Activated B cell treated with CpG ODN at 0.5 μM for 24 hours (primary cell): ENCODE measurements around the gene POLD1. TPM values are rescaled to one million over a fixed set of nuclear protein-coding genes. Genes with fewer than 3 reads are reported as not detected.

Experiments used
- ATAC-seq: fragments of 200-7000 bp; cut with Tn5 transposase; one replicate; pipeline ENCODE4 v1.10.0; 2021; ENCODE audit warnings: low read depth, mild to moderate bottlenecking, moderate library complexity
- CTCF ChIA-PET: fragments of 350-600 bp; sonication (Branson Sonifier 250); formaldehyde crosslinking; loops from one replicate; lab custom pipeline; 2021; ENCODE audit warnings: antibody characterized with exemption; lab: Charles Lee
- POLR2A ChIA-PET: fragments of 350-600 bp; sonication (Branson Sonifier 250); formaldehyde crosslinking; loops from one replicate; lab custom pipeline; 2021; ENCODE audit warnings: antibody characterized with exemption; lab: Charles Lee
- DNase-seq: peaks from one replicate; pipeline ENCODE4 v3.0.0; 2022
- H3K27ac Mint-ChIP-seq: one replicate; pipeline ENCODE4 v1.8.0; 2020; ENCODE audit warnings: mixed read lengths
- H3K27me3 Mint-ChIP-seq: one replicate; pipeline ENCODE4 v1.8.0; 2021; ENCODE audit warnings: mixed read lengths
- H3K36me3 Mint-ChIP-seq: one replicate; pipeline ENCODE4 v1.8.0; 2021; ENCODE audit warnings: low read depth, mixed read lengths
- H3K4me1 Mint-ChIP-seq: one replicate; pipeline ENCODE4 v1.8.0; 2021; ENCODE audit warnings: mixed read lengths
- H3K4me3 Mint-ChIP-seq: one replicate; pipeline ENCODE4 v1.8.0; 2020; ENCODE audit warnings: mild to moderate bottlenecking, mixed read lengths
- H3K9me3 Mint-ChIP-seq: one replicate; pipeline ENCODE4 v1.8.0; 2020; ENCODE audit warnings: mixed read lengths
- intact Hi-C: fragments of 100-400 bp; cut with micrococcal nuclease; formaldehyde crosslinking; loops from one replicate; pipeline ENCODE4 v1.15.1; 2024
- total RNA-seq: library from RNA; stranded (reverse); gene quantifications from 2 replicates; pipeline ENCODE4 v1.2.3, GENCODE V29; 2022
- TF ChIP-seq, protein P1 (sequence below): fragments of 200-600 bp; IDR thresholded peaks from one replicate; pipeline ENCODE4 v1.8.0; 2022; ENCODE audit warnings: antibody characterized with exemption, mild to moderate bottlenecking

The POLD1 gene
- total RNA-seq, 1 donor from 2014 or later, result 65.5 TPM

- Mint-ChIP-seq H3K9me3 (no peaks in the 10 kb centered on the region), H3K27ac (peak overlapping the region; percentile 98), H3K36me3 (no peaks in the 10 kb centered on the region), H3K4me3 (peak overlapping the region; percentile 91), H3K27me3 (no peaks in the 10 kb centered on the region), H3K4me1 (peaks cover 50% of the 10 kb centered on the region)
- ChIA-PET POLR2A (interaction anchor here (0.6 to 3.5 kb wide), 28 partner anchors 9 to 448 kb away, joined by 3 to 84 read pairs (median 8); partner anchors contain the start of genes JOSD2, KCNC3, MYBPC2 and NR1H2), CTCF (interaction anchor here (0.9 to 3.0 kb wide), 17 partner anchors 10 to 427 kb away, joined by 3 to 33 read pairs (median 8); partner anchors contain the start of genes KCNC3 and SPIB)
- no peak for ATAC-seq
- TF ChIP-seq, protein P1, sequence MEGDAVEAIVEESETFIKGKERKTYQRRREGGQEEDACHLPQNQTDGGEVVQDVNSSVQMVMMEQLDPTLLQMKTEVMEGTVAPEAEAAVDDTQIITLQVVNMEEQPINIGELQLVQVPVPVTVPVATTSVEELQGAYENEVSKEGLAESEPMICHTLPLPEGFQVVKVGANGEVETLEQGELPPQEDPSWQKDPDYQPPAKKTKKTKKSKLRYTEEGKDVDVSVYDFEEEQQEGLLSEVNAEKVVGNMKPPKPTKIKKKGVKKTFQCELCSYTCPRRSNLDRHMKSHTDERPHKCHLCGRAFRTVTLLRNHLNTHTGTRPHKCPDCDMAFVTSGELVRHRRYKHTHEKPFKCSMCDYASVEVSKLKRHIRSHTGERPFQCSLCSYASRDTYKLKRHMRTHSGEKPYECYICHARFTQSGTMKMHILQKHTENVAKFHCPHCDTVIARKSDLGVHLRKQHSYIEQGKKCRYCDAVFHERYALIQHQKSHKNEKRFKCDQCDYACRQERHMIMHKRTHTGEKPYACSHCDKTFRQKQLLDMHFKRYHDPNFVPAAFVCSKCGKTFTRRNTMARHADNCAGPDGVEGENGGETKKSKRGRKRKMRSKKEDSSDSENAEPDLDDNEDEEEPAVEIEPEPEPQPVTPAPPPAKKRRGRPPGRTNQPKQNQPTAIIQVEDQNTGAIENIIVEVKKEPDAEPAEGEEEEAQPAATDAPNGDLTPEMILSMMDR, result no peak
- intact Hi-C loops, result loop anchor here (1.0 to 2.0 kb wide), 11 partner anchors 9 to 566 kb away; partner anchors contain the start of genes JOSD2, KCNC3 and NR1H2
- DNase-seq, result no peak
Observed at GRCh38 chr19:50356691-50357177, 27.4 kb upstream of the POLD1 start.

DNA sequence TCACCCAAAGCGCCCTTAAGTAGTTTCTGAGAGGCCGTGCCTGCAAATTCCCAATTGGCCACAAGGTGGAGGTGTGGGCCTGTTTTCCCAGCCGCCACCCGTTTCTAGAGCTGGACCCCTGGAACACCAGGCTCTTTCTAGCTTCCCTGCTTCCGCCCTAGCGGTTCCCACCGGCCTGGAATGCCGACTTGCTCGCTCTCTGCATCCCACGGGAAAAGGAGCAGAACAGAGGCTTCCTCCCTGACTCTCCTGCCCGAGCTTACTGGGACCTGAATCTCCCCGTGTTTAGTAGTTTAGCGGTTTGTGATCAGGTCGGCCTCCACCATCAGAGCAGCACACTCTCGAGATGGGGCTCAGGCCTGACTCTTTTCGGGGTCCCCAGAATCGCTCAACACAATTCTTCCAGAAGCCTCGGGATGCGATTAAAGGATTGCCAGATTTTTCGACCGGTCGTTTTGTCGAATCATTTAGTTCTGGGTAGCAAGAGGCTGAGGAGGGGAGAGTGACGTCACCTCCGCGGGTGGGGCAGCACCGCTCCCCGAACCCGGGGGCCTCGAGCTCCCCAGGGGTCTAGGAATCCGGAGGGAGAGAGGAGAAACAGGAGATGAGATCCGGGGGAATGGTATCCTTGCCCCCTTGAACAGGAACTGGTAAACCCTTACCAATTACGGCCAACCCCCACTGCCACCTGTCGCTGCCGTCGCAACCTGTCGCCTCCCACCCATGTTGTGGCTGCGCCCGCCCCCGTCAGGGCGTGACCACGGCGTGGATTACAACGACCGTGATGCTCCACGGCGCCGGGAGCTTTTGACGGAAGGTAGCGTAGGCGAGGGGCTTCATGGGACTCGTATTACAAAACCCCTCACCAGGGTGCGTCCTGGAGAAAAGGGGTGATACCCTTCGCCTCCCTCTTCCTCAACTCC is 26.7 kb upstream of the POLD1 start:
- Mint-ChIP-seq H3K27me3 (no peaks in the 10 kb centered on the region), H3K9me3 (no peaks in the 10 kb centered on the region), H3K4me3 (peak overlapping the region; percentile 91), H3K27ac (peak overlapping the region; percentile 98), H3K4me1 (peaks cover 54% of the 10 kb centered on the region), H3K36me3 (no peaks in the 10 kb centered on the region)
- intact Hi-C loops, result loop anchor here (1.0 to 2.0 kb wide), 11 partner anchors 10 to 565 kb away; partner anchors contain the start of genes JOSD2, KCNC3 and NR1H2
- POLR2A ChIA-PET, result interaction anchor here (0.5 to 3.5 kb wide), 33 partner anchors 10 to 478 kb away, joined by 3 to 84 read pairs (median 7); partner anchors contain the start of genes JOSD2, KCNC3, MYBPC2 and NR1H2
- ATAC-seq (peak; percentile 82), DNase-seq (peak; percentile 82)
- TF ChIP-seq, protein P1, result no peak
- CTCF ChIA-PET, result interaction anchor here (0.9 to 3.0 kb wide), 19 partner anchors 10 to 564 kb away, joined by 3 to 33 read pairs (median 8); partner anchors contain the start of genes KCNC3, NR1H2 and SPIB

DNA sequence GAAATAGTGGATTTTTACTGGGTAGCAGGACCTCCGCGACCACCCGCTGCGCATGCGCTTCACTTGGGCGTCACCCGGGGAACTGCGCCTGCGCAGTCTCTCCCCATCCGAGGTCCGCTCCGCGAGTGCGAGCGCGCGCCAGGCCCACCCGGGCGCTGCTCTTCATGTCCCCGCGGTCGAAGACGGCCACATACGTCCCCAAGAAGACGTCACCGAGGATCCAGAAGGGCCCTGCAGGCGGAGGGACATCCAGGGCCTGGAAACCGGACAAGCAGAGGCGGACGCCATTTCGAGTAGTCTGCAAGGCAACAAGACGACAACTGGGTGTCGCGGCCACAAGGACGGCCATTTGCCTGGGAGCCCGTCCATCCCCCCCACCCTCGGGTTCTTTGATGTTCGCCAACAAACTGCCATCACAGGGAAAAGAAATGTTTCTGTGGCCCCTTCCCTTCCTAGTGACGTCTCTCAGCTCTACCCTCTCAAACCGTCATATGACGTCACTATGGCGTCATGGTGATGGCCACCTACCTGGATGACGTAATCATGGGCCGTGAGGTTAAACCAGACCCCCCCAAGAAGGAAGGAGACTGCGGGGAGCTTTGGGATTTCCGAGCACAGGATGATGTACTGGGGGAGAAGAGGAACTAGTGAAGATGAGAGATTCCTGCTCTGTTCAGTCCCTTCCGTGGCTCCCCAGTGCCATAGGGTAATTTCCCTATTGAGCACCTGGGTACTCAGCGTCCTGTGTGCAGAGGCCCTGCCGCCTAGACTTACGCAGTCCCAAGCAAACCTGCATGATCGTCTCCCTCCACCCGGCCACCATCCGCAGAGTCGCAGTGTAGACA is 25.4 kb upstream of the POLD1 start:
- H3K36me3 Mint-ChIP-seq, result no peaks in the 10 kb centered on the region
- H3K4me1 Mint-ChIP-seq, result peaks cover 60% of the 10 kb centered on the region
- peak; percentile 22 for ATAC-seq
- ChIA-PET POLR2A (interaction anchor here (0.6 to 3.5 kb wide), 13 partner anchors 11 to 656 kb away, joined by 3 to 84 read pairs (median 27); partner anchors contain the start of genes JOSD2, KCNC3, NR1H2 and POLD1), CTCF (interaction anchor here (1.7 to 3.0 kb wide), 6 partner anchors 9 to 563 kb away, joined by 6 to 26 read pairs (median 14); partner anchors contain the start of gene KCNC3)
- H3K4me3 Mint-ChIP-seq, result peak overlapping the region; percentile 91
- DNase-seq, result peak; percentile 72
- H3K27ac Mint-ChIP-seq, result peak overlapping the region; percentile 98
- TF ChIP-seq, protein P1, result no peak
- intact Hi-C loops, result no loop called here
- H3K9me3 Mint-ChIP-seq, result no peaks in the 10 kb centered on the region
- H3K27me3 Mint-ChIP-seq, result no peaks in the 10 kb centered on the region

DNA sequence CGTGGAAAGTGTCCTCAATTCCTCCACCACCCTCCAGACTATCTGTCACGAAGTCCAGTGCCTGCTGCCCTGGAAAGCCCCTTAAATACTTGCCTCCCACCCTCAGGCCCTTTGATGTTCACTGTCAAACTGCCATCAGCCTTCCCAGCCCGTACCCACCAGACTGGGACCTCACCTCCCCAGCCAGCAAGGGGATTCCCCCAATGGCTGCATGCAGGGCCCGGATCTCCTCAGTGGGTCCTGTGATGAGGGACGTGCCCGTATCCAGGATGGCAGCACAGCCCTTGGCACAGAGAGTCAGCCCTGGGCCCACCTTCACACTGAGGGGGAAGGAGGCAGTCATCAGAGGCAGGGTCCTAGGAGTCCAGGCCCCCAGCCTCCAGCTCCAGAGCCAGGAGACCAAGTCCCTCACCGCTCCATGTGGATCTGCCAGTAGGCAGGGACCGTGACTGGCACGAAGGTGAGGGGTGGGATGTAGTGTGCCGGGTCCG is 24.8 kb upstream of the POLD1 start:
- ATAC-seq (no peak), DNase-seq (no peak)
- POLR2A ChIA-PET, result interaction anchor here (0.6 to 3.5 kb wide), 6 partner anchors 12 to 150 kb away, joined by 3 to 84 read pairs (median 20); partner anchors contain the start of genes KCNC3, NR1H2 and POLD1
- no peaks in the 10 kb centered on the region for H3K36me3 Mint-ChIP-seq
- peak overlapping the region; percentile 91 for H3K4me3 Mint-ChIP-seq
- peak overlapping the region; percentile 98 for H3K27ac Mint-ChIP-seq
- no peaks in the 10 kb centered on the region for H3K9me3 Mint-ChIP-seq
- H3K4me1 Mint-ChIP-seq, result peaks cover 64% of the 10 kb centered on the region
- intact Hi-C loops, result no loop called here
- H3K27me3 Mint-ChIP-seq, result no peaks in the 10 kb centered on the region
- TF ChIP-seq, protein P1, result no peak
- CTCF ChIA-PET, result interaction anchor here (3.0 kb wide), 1 partner anchor 8 kb away, joined by 26 read pairs; no protein-coding TSS in a partner anchor
